Activated CD4-positive, alpha-beta T cell treated with anti-CD3 and anti-CD28 coated beads for 36 hours (primary cell): ENCODE data around the gene HSD17B7. TPM values are rescaled to one million over a fixed set of nuclear protein-coding genes. Genes with fewer than 3 reads are reported as not detected.
A peak's percentile ranks its signal among the peaks of the same experiment; 100 is the strongest.
"Not testable (repeated sequence)": the region's sequence is repeated elsewhere in the genome, so short reads cannot be mapped to it uniquely, and the experiment has no call there.

ENCODE experiments used
- ATAC-seq: fragments of 200-7000 bp; cut with Tn5 transposase; one replicate; pipeline ENCODE4 v1.10.0; 2021; ENCODE audit warnings: mild to moderate bottlenecking, moderate library complexity
- CTCF ChIA-PET: fragments of 350-600 bp; sonication (Branson Sonifier 250); formaldehyde crosslinking; loops from one replicate; lab custom pipeline; 2021; ENCODE audit warnings: antibody characterized with exemption; lab: Charles Lee
- POLR2A ChIA-PET: fragments of 350-600 bp; sonication (Branson Sonifier 250); formaldehyde crosslinking; loops from one replicate; lab custom pipeline; 2021; ENCODE audit warnings: antibody characterized with exemption, inconsistent platforms; lab: Charles Lee
- DNase-seq: peaks from one replicate; pipeline ENCODE4 v3.0.0-alpha.2; 2020
- H3K27ac Mint-ChIP-seq: one replicate; pipeline ENCODE4 v1.8.0; 2021; ENCODE audit warnings: mixed read lengths
- H3K27me3 Mint-ChIP-seq: one replicate; pipeline ENCODE4 v1.8.0; 2021; ENCODE audit warnings: mixed read lengths
- H3K36me3 Mint-ChIP-seq: one replicate; pipeline ENCODE4 v1.8.0; 2021; ENCODE audit warnings: low read depth, mixed read lengths
- H3K4me1 Mint-ChIP-seq: one replicate; pipeline ENCODE4 v1.8.0; 2021; ENCODE audit warnings: mixed read lengths
- H3K4me3 Mint-ChIP-seq: one replicate; pipeline ENCODE4 v1.8.0; 2021; ENCODE audit warnings: mild to moderate bottlenecking, moderate library complexity, mixed read lengths
- H3K9me3 Mint-ChIP-seq: one replicate; pipeline ENCODE4 v1.8.0; 2021; ENCODE audit warnings: low read depth, mixed read lengths
- intact Hi-C, 2 experiments: fragments of 100-400 bp; cut with DNase I in 1 of 2; cut with micrococcal nuclease in 1 of 2; formaldehyde crosslinking; loops; one replicate each; pipeline versions ENCODE4 v1.14.2 to v1.15.1; 2022 to 2024; cut with DNase I, micrococcal nuclease
- total RNA-seq, 2 experiments: library from RNA; stranded (reverse); gene quantifications; one replicate each; pipeline ENCODE4 v1.2.3, GENCODE V29; 2021

Gene HSD17B7
- total RNA-seq, 2 experiments from 2014 or later: 25.7 to 29.5 TPM

DNA sequence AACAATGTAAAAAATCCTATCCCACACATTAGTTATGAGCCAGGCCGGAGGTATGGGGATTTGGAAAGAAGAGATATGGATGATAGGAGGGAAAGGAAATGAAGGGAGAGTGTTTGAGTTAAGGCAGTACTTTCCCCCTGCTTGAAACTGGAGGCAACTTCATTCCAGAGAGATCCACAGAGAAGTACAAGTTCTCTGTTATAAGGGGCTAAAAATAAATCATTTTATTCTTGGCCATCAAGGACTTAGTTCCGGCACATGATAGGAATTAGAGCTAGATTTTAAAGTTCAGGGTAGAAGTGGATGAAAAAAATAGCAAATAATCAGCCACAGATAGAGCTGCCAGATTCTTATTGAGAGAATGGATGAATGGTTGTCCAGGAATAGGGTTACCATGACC lies 27.6 kb downstream of the HSD17B7 start:
- H3K27ac Mint-ChIP-seq, intact Hi-C loops, ATAC-seq, H3K4me3 Mint-ChIP-seq, CTCF ChIA-PET, H3K9me3 Mint-ChIP-seq, POLR2A ChIA-PET, H3K36me3 Mint-ChIP-seq, DNase-seq: not testable (repeated sequence)
- Mint-ChIP-seq H3K4me1 (peaks cover 13% of the 10 kb centered on the region), H3K27me3 (peaks cover 15% of the 10 kb centered on the region)

DNA sequence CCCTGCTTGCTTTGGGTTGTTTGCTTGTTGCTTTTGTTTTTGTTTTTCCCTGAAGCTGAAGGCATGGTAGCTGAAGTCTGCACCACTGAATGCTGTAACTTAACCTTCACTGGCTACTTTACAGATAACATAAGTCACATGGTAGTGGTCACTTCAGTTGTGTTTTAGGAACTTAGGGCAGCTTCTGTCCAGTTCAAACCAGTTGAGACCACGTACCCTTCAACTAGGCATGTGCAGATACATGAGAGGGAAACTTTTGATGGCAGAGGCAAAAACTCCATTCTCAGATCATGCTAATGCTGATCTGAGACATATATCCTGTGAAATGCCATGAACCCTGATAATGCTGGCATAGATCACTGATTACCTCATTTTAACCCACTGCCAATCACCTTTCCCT lies 28.2 kb downstream of the HSD17B7 start:
- Mint-ChIP-seq H3K4me1 (peaks cover 16% of the 10 kb centered on the region), H3K27me3 (peaks cover 18% of the 10 kb centered on the region)
- H3K36me3 Mint-ChIP-seq, CTCF ChIA-PET, H3K4me3 Mint-ChIP-seq, POLR2A ChIA-PET, H3K27ac Mint-ChIP-seq, DNase-seq, H3K9me3 Mint-ChIP-seq, intact Hi-C loops, ATAC-seq: not testable (repeated sequence)

DNA sequence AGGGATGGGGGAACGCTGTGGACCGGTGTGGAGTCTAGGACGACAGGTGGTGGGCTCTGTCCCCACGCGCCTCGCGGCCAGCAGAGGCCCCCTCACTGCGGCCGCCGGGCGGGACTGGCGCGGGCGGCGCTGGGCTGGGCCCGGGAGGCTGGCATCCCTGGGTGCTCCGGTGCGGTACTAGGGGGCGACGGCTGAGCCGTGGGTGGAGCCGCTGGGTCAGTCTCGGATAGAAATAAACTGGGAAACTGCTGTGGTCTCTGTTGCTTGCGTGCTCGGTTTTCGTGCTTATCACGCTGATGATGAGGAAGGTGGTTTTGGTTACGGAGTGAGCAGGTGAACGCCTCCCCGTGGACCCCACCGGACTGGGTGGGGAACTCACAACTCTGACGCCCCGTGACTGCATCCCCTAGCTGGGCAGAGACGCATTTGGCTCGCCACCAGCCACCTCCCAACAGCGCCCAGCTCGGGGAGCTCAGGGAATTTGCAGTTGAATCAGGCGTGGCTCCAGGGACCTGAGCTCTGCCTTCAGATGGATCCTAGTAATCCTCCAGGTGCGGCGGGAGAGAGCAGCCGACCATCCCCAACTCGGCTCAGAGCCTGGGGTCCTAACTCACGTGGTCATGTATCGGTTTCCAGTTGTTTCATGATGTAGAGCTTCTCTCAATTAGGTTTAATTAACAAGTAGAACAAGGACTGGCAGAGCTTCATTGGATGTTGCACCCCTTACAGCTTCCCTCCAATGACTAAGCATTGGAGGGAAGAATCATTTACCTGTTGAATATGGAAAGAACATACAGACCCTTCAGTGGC lies 32.1 kb downstream of the HSD17B7 start:
- intact Hi-C loops: no loop called here
- Mint-ChIP-seq H3K9me3 (no peaks in the 10 kb centered on the region), H3K4me3 (peak overlapping the region; percentile 36), H3K27ac (no peak overlapping the region), H3K4me1 (peaks cover 16% of the 10 kb centered on the region), H3K36me3 (no peaks in the 10 kb centered on the region), H3K27me3 (peaks cover 38% of the 10 kb centered on the region)
- ChIA-PET POLR2A (interaction anchor here (1.3 kb wide), 1 partner anchor 499 kb away, joined by 3 read pairs; the partner anchor contains the start of gene NUF2), CTCF (interaction anchor here (0.6 to 1.7 kb wide), 3 partner anchors 23 to 493 kb away, joined by 3 to 6 read pairs (median 3); no protein-coding TSS in a partner anchor)
- ATAC-seq: peak; percentile 45
- DNase-seq: peak; percentile 8

DNA sequence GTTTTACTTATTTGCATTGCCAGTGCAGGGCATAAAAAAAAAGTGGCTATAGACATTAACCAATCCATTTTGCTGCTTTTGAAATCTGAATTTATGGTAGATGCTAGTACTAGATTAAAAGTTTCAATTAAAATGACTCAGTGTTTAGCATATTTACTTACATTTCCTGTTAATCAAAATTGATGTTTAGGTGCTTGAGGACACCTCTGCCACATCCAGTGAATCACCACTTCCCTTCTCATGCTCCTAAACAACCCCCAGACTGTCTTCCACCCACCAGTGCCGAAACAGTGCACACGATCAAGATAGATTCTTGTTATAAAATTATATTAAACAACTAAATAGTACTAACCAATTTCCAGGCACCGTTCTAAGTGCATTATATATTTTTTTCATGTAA lies 32.7 kb downstream of the HSD17B7 start:
- Mint-ChIP-seq H3K9me3 (no peaks in the 10 kb centered on the region), H3K27me3 (peaks cover 39% of the 10 kb centered on the region), H3K4me3 (no peak overlapping the region), H3K4me1 (peaks cover 16% of the 10 kb centered on the region), H3K36me3 (no peaks in the 10 kb centered on the region), H3K27ac (no peak overlapping the region)
- ChIA-PET CTCF (interaction anchor here (0.6 to 1.7 kb wide), 3 partner anchors 22 to 493 kb away, joined by 3 to 6 read pairs (median 3); no protein-coding TSS in a partner anchor), POLR2A (interaction anchor here (0.6 to 1.3 kb wide), 2 partner anchors 339 to 498 kb away, joined by 3 to 5 read pairs; partner anchors contain the start of gene NUF2)
- ATAC-seq: peak; percentile 79
- intact Hi-C loops: no loop called here
- peak; percentile 16 for DNase-seq

DNA sequence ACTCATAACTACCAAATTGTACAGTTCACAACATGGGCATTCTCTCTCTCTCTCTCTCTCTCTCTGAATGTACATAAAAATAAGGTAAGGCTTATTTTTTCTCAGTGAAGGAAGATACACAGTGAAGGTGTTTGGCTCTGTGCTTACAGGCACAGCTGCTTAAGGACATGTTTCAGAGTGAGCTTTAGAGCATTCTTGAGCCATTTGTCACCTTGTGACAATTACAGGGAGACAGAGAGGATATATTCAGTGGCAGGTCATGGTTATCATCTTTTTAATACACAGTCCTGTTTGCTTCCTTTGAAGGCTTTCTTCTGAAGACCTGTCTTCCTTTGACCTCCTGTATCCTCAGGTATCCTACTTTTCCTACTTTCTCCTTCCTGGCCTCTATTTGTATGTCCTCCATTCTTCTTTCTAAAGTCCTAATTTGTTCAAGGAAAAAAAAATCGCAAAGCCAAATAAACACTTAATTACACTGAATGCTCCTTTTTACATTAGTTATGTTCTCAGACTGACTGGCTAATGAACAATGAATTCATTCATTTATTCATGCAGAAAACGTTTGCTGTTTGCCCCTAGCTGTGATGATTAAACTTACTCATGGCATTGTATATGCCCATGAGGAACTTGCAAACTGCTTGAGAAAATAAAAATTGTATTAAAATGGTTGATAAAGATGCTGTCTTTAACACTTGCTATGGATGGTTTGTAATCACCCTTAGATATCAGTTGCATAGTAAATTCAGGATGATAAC lies 33.4 kb downstream of the HSD17B7 start:
- H3K4me3 Mint-ChIP-seq: no peak overlapping the region
- ATAC-seq (peak; percentile 32), DNase-seq (no peak)
- CTCF ChIA-PET: interaction anchor here (0.9 to 1.7 kb wide), 2 partner anchors 22 to 24 kb away, joined by 3 to 6 read pairs; no protein-coding TSS in a partner anchor
- intact Hi-C loops: no loop called here
- H3K4me1 Mint-ChIP-seq: peaks cover 16% of the 10 kb centered on the region
- H3K9me3 Mint-ChIP-seq: no peaks in the 10 kb centered on the region
- POLR2A ChIA-PET: interaction anchor here (0.6 to 1.3 kb wide), 2 partner anchors 339 to 498 kb away, joined by 3 to 5 read pairs; partner anchors contain the start of gene NUF2
- no peaks in the 10 kb centered on the region for H3K36me3 Mint-ChIP-seq
- H3K27ac Mint-ChIP-seq: no peak overlapping the region
- peaks cover 40% of the 10 kb centered on the region for H3K27me3 Mint-ChIP-seq

DNA sequence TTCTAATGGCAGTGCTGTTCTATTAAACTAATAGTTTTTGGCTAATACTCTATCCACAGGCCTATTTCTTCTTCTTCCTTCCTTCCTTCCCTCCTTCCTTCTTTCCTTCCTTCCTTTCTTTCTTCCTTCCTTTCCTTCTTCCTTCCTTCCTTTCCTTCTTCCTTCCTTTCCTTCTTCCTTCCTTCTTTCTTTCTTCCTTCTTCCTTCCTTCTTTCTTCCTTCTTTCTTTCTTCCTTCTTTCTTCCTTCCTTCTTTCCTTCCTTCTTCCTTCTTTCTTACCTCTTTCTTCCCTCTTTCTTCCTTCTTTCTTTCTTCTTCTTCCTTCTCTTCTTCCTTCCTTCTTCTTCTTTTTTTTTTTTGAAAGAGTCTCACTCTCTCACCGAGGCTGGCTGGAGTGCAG lies 38.8 kb downstream of the HSD17B7 start:
- Mint-ChIP-seq H3K4me1 (no peaks in the 10 kb centered on the region), H3K36me3 (no peaks in the 10 kb centered on the region), H3K9me3 (no peaks in the 10 kb centered on the region), H3K27ac (no peak overlapping the region), H3K4me3 (no peak overlapping the region), H3K27me3 (peaks cover 38% of the 10 kb centered on the region)
- intact Hi-C loops: no loop called here
- ChIA-PET CTCF (interaction anchor here (1.6 kb wide), 1 partner anchor 19 kb away, joined by 3 read pairs; no protein-coding TSS in a partner anchor), POLR2A (no interaction called here)
- no peak for ATAC-seq
- no peak for DNase-seq

DNA sequence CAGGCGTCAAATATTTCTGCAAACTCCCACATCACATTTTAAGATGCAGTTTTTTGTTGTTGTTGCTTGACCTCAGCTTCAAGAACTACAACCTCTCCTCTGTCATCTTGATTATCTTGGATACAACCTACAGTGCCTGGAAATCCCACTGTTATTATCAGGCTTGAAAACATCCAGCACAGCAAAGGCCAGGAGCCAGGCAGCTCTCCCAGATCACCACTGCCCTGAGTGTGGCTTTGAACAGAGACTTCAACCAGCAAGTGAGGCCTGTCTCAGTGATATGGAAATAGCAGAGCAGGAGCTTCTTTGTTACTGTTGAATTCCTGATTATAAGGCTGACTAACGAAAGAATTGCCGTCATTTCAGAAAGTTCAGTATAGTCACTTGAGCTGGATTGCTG lies 42.0 kb downstream of the HSD17B7 start:
- peaks cover 2% of the 10 kb centered on the region for H3K9me3 Mint-ChIP-seq
- intact Hi-C loops: no loop called here
- ChIA-PET CTCF (interaction anchor here (0.8 kb wide), 1 partner anchor 16 kb away, joined by 7 read pairs; no protein-coding TSS in a partner anchor), POLR2A (no interaction called here)
- H3K4me3 Mint-ChIP-seq: no peak overlapping the region
- DNase-seq (no peak), ATAC-seq (no peak)
- H3K27me3 Mint-ChIP-seq: peaks cover 28% of the 10 kb centered on the region
- no peak overlapping the region for H3K27ac Mint-ChIP-seq
- peaks cover 12% of the 10 kb centered on the region for H3K4me1 Mint-ChIP-seq
- no peaks in the 10 kb centered on the region for H3K36me3 Mint-ChIP-seq

DNA sequence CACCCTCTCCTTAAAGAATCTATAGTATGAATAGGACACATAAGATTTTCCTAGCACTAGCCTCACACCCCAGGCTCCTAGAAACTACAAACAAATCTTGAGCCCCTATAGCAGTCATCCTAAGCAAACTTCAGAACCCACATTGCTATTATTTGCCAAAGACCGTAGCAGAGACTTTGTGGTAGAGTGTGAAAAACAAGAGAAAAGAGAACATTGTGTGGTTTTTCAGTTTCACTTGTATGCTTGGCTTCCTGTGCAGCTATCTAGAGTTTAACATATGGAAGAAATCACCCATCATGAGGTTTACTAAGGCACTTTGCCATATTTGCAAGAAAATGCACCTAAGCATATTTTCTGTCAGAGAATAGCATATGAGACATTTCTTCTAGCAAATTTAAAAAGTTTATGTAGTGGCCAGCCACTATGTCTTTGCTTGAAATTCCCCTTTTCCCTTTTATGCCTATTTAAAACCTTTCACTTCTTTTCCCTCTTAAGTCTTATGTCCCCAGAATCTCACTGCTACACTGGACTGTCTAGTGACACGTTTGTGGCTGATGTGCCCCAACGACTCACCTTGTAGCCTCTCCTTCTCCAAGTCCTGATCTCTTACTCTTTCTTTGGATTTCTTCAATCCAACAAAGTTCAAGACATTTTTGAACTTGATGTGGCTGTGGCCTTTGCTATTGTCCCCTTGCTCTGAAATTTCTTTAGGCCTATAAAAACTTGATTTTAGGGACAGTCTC lies 44.8 kb downstream of the HSD17B7 start:
- peaks cover 12% of the 10 kb centered on the region for H3K4me1 Mint-ChIP-seq
- ATAC-seq: peak; percentile 94
- peak; percentile 12 for DNase-seq
- ChIA-PET CTCF (no interaction called here), POLR2A (no interaction called here)
- peaks cover 5% of the 10 kb centered on the region for H3K36me3 Mint-ChIP-seq
- peaks cover 24% of the 10 kb centered on the region for H3K27me3 Mint-ChIP-seq
- peaks cover 10% of the 10 kb centered on the region for H3K9me3 Mint-ChIP-seq
- intact Hi-C loops: no loop called here
- H3K27ac Mint-ChIP-seq: peak overlapping the region; percentile 49
- no peak overlapping the region for H3K4me3 Mint-ChIP-seq

DNA sequence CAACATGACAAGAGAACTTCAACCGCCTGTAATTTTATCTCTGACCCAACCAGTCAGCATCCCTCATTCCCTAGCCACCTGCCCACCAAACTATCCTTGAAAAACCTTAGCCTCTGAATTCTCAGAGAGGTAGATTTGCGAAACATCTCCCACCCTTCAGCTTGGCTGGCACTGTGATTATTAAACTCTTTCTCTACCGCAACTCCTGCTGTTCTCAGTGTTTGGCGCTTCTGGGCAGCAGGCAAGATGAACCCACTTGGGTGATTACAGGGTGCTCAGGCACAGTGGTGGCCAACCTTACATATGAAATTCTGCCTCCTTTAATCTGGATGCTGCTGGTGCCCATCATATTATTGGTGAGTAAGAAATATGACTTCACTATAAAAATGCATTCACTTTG lies 48.4 kb downstream of the HSD17B7 start:
- Mint-ChIP-seq H3K27ac (no peak overlapping the region), H3K27me3 (peaks cover 19% of the 10 kb centered on the region), H3K9me3 (peaks cover 10% of the 10 kb centered on the region), H3K4me1 (peaks cover 12% of the 10 kb centered on the region), H3K4me3 (no peak overlapping the region), H3K36me3 (peaks cover 5% of the 10 kb centered on the region)
- POLR2A ChIA-PET: no interaction called here
- intact Hi-C loops: no loop called here
- no peak for DNase-seq
- no peak for ATAC-seq
- CTCF ChIA-PET: no interaction called here

DNA sequence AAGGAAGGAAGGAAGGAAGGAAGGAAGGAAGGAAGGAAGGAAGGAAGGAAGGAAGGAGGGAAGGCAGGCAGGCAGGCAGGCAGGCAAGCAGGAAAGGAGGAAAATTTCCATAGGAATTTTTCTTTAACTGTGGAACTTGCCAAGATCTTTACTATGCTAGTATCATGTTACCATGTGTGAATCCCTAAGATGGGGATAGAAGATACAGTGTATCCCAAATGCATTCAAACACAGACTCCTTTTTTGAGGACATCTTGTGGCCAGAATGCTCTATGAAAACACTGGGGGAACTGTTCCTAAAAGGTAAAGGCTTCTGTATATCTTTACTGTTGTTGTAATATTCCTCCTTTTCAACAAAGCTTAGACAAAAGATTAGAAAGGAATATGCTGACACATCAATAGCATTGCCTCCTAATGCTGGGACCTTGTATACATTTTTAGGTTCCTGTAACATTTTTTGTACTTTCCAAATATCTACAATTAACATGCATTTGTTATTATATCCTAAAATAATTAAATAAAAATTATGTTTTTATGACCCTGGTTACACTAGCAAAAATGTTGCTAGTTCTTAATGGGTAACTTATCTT lies 49.8 kb downstream of the HSD17B7 start:
- POLR2A ChIA-PET: no interaction called here

More for the DNA sequence above, 49.8 kb downstream of the HSD17B7 start:
- H3K27ac Mint-ChIP-seq: no peak overlapping the region
- peaks cover 8% of the 10 kb centered on the region for H3K9me3 Mint-ChIP-seq
- H3K4me1 Mint-ChIP-seq: peaks cover 6% of the 10 kb centered on the region
- DNase-seq (no peak), ATAC-seq (no peak)
- CTCF ChIA-PET: no interaction called here
- H3K4me3 Mint-ChIP-seq: no peak overlapping the region
- peaks cover 19% of the 10 kb centered on the region for H3K27me3 Mint-ChIP-seq
- intact Hi-C loops: no loop called here
- H3K36me3 Mint-ChIP-seq: peaks cover 5% of the 10 kb centered on the region
